ENCODE measurements around the gene AMH.

- TF ChIP-seq CTCF (IDR thresholded peaks at IDR 0.05) (no peak), EZH2 (IDR thresholded peaks at IDR 0.05) (no peak)
Measured at GRCh38 chr19:2244125-2244411, 5.1 kb upstream of the AMH start.
